ENCODE measurements around the gene ULK1. TPM values are rescaled to one million over a fixed set of nuclear protein-coding genes. Genes with fewer than 3 reads are reported as not detected.

ULK1 gene
- total RNA-seq, 1 donor from 2014 or later = 111 TPM

GRCh38 chr12:131896080-131896810 is 1.8 kb downstream of the ULK1 start:
- H3K4me1 Mint-ChIP-seq (ENCODE audit: low read depth) = peaks cover 14% of the 10 kb centered on the region
- TF ChIP-seq CTCF (IDR thresholded peaks at IDR 0.05; ENCODE audit: unreplicated experiment) = no peak
- peaks cover 3% of the 10 kb centered on the region for H3K36me3 Mint-ChIP-seq (ENCODE audit: insufficient read depth)
- H3K9me3 Mint-ChIP-seq (ENCODE audit: low read depth) = no peaks in the 10 kb centered on the region
- H3K27me3 Mint-ChIP-seq = no peaks in the 10 kb centered on the region
- H3K27ac Mint-ChIP-seq = peak overlapping the region; percentile 98
- DNase-seq (ENCODE audit: low spot score, unreplicated experiment) = peak; percentile 80
- peak overlapping the region; percentile 84 for H3K4me3 Mint-ChIP-seq (ENCODE audit: low read depth)

GRCh38 chr12:131896811-131897270 is 2.4 kb downstream of the ULK1 start:
- H3K9me3 Mint-ChIP-seq (ENCODE audit: low read depth) = no peaks in the 10 kb centered on the region
- H3K27me3 Mint-ChIP-seq = no peaks in the 10 kb centered on the region
- TF ChIP-seq CTCF (IDR thresholded peaks at IDR 0.05; ENCODE audit: unreplicated experiment) = no peak
- H3K27ac Mint-ChIP-seq = peak overlapping the region; percentile 81
- no peak for DNase-seq (ENCODE audit: low spot score, unreplicated experiment)
- peak overlapping the region; percentile 84 for H3K4me3 Mint-ChIP-seq (ENCODE audit: low read depth)
- peaks cover 14% of the 10 kb centered on the region for H3K4me1 Mint-ChIP-seq (ENCODE audit: low read depth)
- H3K36me3 Mint-ChIP-seq (ENCODE audit: insufficient read depth) = peaks cover 3% of the 10 kb centered on the region

GRCh38 chr12:131897276-131897675 is 2.9 kb downstream of the ULK1 start:
- Mint-ChIP-seq H3K4me3 (ENCODE audit: low read depth) (peak overlapping the region; percentile 38), H3K9me3 (ENCODE audit: low read depth) (no peaks in the 10 kb centered on the region), H3K36me3 (ENCODE audit: insufficient read depth) (peaks cover 3% of the 10 kb centered on the region), H3K4me1 (ENCODE audit: low read depth) (peaks cover 14% of the 10 kb centered on the region), H3K27me3 (no peaks in the 10 kb centered on the region), H3K27ac (peak overlapping the region; percentile 76)
- no peak for DNase-seq (ENCODE audit: low spot score, unreplicated experiment)
- TF ChIP-seq CTCF (IDR thresholded peaks at IDR 0.05; ENCODE audit: unreplicated experiment) = no peak

GRCh38 chr12:131897875-131898274 is 3.5 kb downstream of the ULK1 start:
- Mint-ChIP-seq H3K27me3 (no peaks in the 10 kb centered on the region), H3K36me3 (ENCODE audit: insufficient read depth) (peaks cover 3% of the 10 kb centered on the region), H3K9me3 (ENCODE audit: low read depth) (no peaks in the 10 kb centered on the region), H3K27ac (no peak overlapping the region), H3K4me3 (ENCODE audit: low read depth) (peak overlapping the region; percentile 9), H3K4me1 (ENCODE audit: low read depth) (peaks cover 14% of the 10 kb centered on the region)
- DNase-seq (ENCODE audit: low spot score, unreplicated experiment) = no peak
- no peak for TF ChIP-seq CTCF (IDR thresholded peaks at IDR 0.05; ENCODE audit: unreplicated experiment)

GRCh38 chr12:131900397-131900796 is 6.0 kb downstream of the ULK1 start:
- Mint-ChIP-seq H3K36me3 (ENCODE audit: insufficient read depth) (peaks cover 3% of the 10 kb centered on the region), H3K4me1 (ENCODE audit: low read depth) (peaks cover 13% of the 10 kb centered on the region), H3K27me3 (no peaks in the 10 kb centered on the region), H3K4me3 (ENCODE audit: low read depth) (no peak overlapping the region), H3K27ac (no peak overlapping the region), H3K9me3 (ENCODE audit: low read depth) (no peaks in the 10 kb centered on the region)
- DNase-seq (ENCODE audit: low spot score, unreplicated experiment) = no peak
- no peak for TF ChIP-seq CTCF (IDR thresholded peaks at IDR 0.05; ENCODE audit: unreplicated experiment)

All from progenitor cell of endocrine pancreas (in vitro differentiated cells).